H1 (cell line): ENCODE results near the gene PYGB. TPM values are rescaled to one million over a fixed set of nuclear protein-coding genes. Genes with fewer than 3 reads are reported as not detected.

Experiments
- CBX5 ChIP-seq: fragments of 300-800, 300-1000 bp; sonication (generic); IDR thresholded peaks from 2 replicates; pipeline ENCODE4 v1.7.1; 2016; ENCODE audit warnings: antibody characterized with exemption, low read length, low read depth
- CBX8 ChIP-seq: fragments of 300-800, 300-1000 bp; sonication (generic); IDR thresholded peaks from 2 replicates; pipeline ENCODE4 v1.7.1; 2016; ENCODE audit warnings: low read depth, low read length, borderline replicate concordance
- JUN ChIP-seq: IDR thresholded peaks from 2 replicates; pipeline ENCODE4 v1.6.1; 2011; ENCODE audit warnings: low read depth, mild to moderate bottlenecking, improper control_type of control experiment, low read length
- JUND ChIP-seq: IDR thresholded peaks from 2 replicates; pipeline ENCODE4 v1.6.1; 2011; ENCODE audit warnings: mild to moderate bottlenecking, improper control_type of control experiment, low read length
- POLR2A ChIP-seq, 2 experiments: IDR thresholded peaks; 1 replicate in 1 of 2; 2 replicates in 1 of 2; pipeline ENCODE4 v1.6.1; 2011; ENCODE audit warnings: low read depth in 2 of 2, low read length in 2 of 2, mild to moderate bottlenecking in 2 of 2; ENCODE audit errors: control extremely low read depth in 1 of 2
- RFX5 ChIP-seq: IDR thresholded peaks from 2 replicates; pipeline ENCODE4 v1.6.1; 2011; ENCODE audit warnings: low read depth, low read length, improper control_type of control experiment, borderline replicate concordance
- SRF ChIP-seq: IDR thresholded peaks from 2 replicates; pipeline ENCODE4 v1.6.1; 2011; ENCODE audit warnings: mild to moderate bottlenecking, low read depth, low read length, moderate library complexity
- SUZ12 ChIP-seq: fragments of 200-600 bp; sonication (generic); IDR thresholded peaks from 2 replicates; pipeline ENCODE4 v1.6.1; 2012; ENCODE audit warnings: mild to moderate bottlenecking, inconsistent platforms, low read length, moderate library complexity, mixed read lengths
- ZNF274 ChIP-seq: IDR thresholded peaks from 2 replicates; pipeline ENCODE4 v1.7.0; 2012; ENCODE audit warnings: low read length, borderline replicate concordance; ENCODE audit errors: extremely low read depth
- polyA plus RNA-seq, 7 experiments: library from polyadenylated mRNA; depleted of rRNA in 3 of 7; stranded (reverse) in 5 of 7; unstranded in 2 of 7; fragments of >200 nt in 5 of 7; fragments of 200-250 nt in 2 of 7; gene quantifications; 1 replicate in 5 of 7; 2 replicates in 1 of 7; 4 replicates in 1 of 7; pipeline versions ENCODE4 v1.2.1 to v1.2.3, GENCODE V29; 2011 to 2013; ENCODE audit warnings: missing spikeins in 2 of 7, mixed read lengths in 2 of 7
- total RNA-seq: library from RNA; stranded (reverse); fragmentation: NEBNext Ultra II Directional; extraction: Animal tissue kit (Norgen Biotek cat#: 25700); gene quantifications from 2 replicates; pipeline ENCODE4 v1.2.1, GENCODE V29; 2021
- TF ChIP-seq, protein P1 (sequence below), 3 experiments: IDR thresholded peaks; 1 replicate in 2 of 3; 2 replicates in 1 of 3; pipeline versions ENCODE4 v1.5.1 to v1.6.1; 2011; ENCODE audit warnings: low read length in 3 of 3, mild to moderate bottlenecking in 3 of 3, inconsistent platforms in 2 of 3, low read depth in 1 of 3, moderate library complexity in 1 of 3; ENCODE audit not compliant: insufficient read depth in 1 of 3; ENCODE audit errors: control extremely low read depth in 1 of 3

PYGB gene
- total and polyA plus RNA-seq, 2 of the 8 experiments (the other 6 are each of a cell fraction or from before 2014, with no cell fraction given), result 26.6 to 56.0 TPM

DNA sequence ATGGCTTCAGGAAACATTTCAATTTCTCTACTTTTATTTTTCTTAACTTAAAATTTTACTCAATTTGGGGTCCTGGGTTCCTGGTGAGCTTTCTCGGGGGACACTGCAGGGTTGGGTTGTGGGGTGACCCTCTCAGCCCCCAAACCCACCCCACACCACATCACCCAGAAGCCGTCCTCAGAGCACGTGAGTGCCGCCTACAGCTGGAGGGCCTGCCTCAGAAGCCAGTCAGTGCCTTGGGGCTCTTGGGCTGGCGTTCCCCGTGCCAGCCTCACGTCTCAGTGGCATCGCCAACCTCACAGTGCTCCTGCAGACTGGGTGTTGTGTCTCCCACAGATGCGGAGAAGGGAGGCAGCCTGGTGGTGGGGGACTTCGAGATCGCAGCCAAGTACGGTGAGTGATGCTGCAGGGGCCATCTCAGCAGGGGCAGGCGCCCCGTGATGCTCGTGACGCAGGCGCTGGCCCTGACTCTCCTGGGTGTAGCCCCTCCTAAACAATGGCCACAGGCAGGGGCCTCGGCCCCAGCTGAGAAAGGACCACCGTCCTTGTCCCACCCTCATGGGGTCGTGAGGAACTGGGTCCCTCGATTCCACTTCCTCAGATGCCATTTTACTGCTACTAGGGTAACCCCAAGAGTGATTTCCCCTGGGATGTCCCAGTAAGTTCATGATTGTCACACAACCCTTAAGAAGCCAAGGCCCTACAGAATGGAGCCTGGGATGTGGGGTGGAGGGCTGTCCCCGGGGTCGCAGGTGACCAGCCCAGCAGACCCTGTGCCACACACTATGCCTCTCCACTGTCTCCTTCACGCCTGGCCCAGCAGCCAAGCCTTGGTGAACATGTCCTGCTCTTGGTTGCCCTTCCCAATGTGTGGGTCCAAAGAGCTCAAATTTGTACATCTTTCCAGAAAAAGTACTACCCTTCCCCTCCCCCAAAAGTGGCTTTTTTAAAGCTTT, 23.8 kb upstream of the PYGB start (continued):
- no peak for TF ChIP-seq JUN
- no peak for TF ChIP-seq RFX5
- no peak for TF ChIP-seq JUND
- TF ChIP-seq, protein P1, sequence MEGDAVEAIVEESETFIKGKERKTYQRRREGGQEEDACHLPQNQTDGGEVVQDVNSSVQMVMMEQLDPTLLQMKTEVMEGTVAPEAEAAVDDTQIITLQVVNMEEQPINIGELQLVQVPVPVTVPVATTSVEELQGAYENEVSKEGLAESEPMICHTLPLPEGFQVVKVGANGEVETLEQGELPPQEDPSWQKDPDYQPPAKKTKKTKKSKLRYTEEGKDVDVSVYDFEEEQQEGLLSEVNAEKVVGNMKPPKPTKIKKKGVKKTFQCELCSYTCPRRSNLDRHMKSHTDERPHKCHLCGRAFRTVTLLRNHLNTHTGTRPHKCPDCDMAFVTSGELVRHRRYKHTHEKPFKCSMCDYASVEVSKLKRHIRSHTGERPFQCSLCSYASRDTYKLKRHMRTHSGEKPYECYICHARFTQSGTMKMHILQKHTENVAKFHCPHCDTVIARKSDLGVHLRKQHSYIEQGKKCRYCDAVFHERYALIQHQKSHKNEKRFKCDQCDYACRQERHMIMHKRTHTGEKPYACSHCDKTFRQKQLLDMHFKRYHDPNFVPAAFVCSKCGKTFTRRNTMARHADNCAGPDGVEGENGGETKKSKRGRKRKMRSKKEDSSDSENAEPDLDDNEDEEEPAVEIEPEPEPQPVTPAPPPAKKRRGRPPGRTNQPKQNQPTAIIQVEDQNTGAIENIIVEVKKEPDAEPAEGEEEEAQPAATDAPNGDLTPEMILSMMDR (IDR thresholded peaks at IDR 0.05; ENCODE audit: control extremely low read depth in 1 of 3, insufficient read depth in 1 of 3, low read depth in 1 of 3, low read length in 3 of 3), result no peak
- TF ChIP-seq ZNF274, result no peak
- no peak for TF ChIP-seq SUZ12
- no peak for TF ChIP-seq POLR2A (IDR thresholded peaks at IDR 0.05; ENCODE audit: control extremely low read depth in 1 of 2, low read depth in 2 of 2, low read length in 2 of 2)
- TF ChIP-seq CBX8, result no peak
- TF ChIP-seq SRF, result no peak
- no peak for TF ChIP-seq CBX5
